ENCODE data around the gene HS3ST4.
A peak's percentile ranks its signal among the peaks of the same experiment; 100 is the strongest.

Gene HS3ST4

DNA sequence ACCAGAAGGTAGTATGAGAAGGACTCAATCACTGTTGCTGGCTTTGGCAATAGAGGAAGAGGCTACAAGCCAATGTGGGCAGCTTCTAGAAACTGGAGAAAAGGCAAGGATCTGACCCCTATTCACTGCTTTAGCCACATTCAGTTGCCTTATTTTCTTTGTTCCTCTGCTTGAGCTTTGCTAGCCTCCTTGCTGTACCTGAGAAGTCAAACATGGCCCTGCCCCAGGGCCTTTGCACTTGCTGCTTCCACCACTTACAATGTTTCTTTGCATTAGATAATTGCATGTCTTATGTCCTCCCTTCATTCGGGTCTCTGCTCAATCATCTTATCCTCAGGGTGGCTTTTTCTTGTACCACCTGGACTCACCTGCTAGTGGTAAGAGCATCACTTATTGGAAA is 15.8 kb downstream of the HS3ST4 start:
- no peak overlapping the region for H3K27ac ChIP-seq
- no peaks in the 10 kb centered on the region for H3K79me2 ChIP-seq (ENCODE audit: insufficient read depth, low read depth)
- TF ChIP-seq, protein P1, sequence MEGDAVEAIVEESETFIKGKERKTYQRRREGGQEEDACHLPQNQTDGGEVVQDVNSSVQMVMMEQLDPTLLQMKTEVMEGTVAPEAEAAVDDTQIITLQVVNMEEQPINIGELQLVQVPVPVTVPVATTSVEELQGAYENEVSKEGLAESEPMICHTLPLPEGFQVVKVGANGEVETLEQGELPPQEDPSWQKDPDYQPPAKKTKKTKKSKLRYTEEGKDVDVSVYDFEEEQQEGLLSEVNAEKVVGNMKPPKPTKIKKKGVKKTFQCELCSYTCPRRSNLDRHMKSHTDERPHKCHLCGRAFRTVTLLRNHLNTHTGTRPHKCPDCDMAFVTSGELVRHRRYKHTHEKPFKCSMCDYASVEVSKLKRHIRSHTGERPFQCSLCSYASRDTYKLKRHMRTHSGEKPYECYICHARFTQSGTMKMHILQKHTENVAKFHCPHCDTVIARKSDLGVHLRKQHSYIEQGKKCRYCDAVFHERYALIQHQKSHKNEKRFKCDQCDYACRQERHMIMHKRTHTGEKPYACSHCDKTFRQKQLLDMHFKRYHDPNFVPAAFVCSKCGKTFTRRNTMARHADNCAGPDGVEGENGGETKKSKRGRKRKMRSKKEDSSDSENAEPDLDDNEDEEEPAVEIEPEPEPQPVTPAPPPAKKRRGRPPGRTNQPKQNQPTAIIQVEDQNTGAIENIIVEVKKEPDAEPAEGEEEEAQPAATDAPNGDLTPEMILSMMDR (conservative IDR thresholded peaks at IDR 0.05; ENCODE audit: low read depth, low read length) = no peak
- H2AFZ ChIP-seq (ENCODE audit: low read depth) = no peak overlapping the region
- no peaks in the 10 kb centered on the region for H3K36me3 ChIP-seq (ENCODE audit: insufficient read depth)
- H3K27me3 ChIP-seq (ENCODE audit: insufficient read depth, low read depth) = no peaks in the 10 kb centered on the region
- no peaks in the 10 kb centered on the region for H4K20me1 ChIP-seq (ENCODE audit: insufficient read depth)
- no peaks in the 10 kb centered on the region for H3K4me1 ChIP-seq (ENCODE audit: low read depth, poor library complexity, severe bottlenecking)
- H3K4me2 ChIP-seq = no peak overlapping the region
- H3K9ac ChIP-seq = no peak overlapping the region
- no peak overlapping the region for H3K4me3 ChIP-seq (IDR thresholded peaks at IDR 0.05; ENCODE audit: insufficient read depth, low read depth, low read length)

DNA sequence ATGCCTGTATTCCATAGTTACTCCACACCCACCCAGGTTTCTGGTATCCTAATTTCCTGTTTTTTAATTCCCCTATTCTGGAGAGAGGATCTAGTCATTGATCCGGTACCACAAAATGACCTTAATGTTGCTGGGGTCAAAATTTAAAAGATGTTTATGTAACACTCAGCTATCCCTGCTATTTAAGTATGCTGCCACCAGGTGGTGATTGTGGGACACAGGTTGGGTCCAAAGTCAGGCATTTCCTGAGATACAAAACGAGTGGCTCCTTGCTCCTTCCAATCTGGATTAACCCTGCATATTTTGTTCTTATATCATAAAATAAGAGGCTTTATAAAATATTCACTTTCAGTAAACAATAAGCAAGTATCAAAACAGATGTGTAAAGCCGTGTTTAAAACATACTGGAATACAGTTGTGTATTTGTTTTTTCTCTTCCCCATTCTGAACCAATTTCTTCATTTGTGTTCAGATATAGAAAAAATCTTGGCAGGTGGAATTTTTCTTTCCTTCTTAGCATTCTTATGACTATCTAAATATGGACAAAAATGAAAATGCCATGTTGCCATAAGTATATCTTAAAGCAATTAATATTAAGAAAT is 16.3 kb downstream of the HS3ST4 start:
- H2AFZ ChIP-seq (ENCODE audit: low read depth) = no peak overlapping the region
- H4K20me1 ChIP-seq (ENCODE audit: insufficient read depth) = no peaks in the 10 kb centered on the region
- no peaks in the 10 kb centered on the region for H3K4me1 ChIP-seq (ENCODE audit: low read depth, poor library complexity, severe bottlenecking)
- no peaks in the 10 kb centered on the region for H3K27me3 ChIP-seq (ENCODE audit: insufficient read depth, low read depth)
- H3K79me2 ChIP-seq (ENCODE audit: insufficient read depth, low read depth) = no peaks in the 10 kb centered on the region
- no peak overlapping the region for H3K27ac ChIP-seq
- H3K9ac ChIP-seq = no peak overlapping the region
- H3K36me3 ChIP-seq (ENCODE audit: insufficient read depth) = no peaks in the 10 kb centered on the region
- no peak overlapping the region for H3K4me3 ChIP-seq (IDR thresholded peaks at IDR 0.05; ENCODE audit: insufficient read depth, low read depth, low read length)
- H3K4me2 ChIP-seq = no peak overlapping the region
- TF ChIP-seq, protein P1 (conservative IDR thresholded peaks at IDR 0.05; ENCODE audit: low read depth, low read length) = peak; percentile 72

DNA sequence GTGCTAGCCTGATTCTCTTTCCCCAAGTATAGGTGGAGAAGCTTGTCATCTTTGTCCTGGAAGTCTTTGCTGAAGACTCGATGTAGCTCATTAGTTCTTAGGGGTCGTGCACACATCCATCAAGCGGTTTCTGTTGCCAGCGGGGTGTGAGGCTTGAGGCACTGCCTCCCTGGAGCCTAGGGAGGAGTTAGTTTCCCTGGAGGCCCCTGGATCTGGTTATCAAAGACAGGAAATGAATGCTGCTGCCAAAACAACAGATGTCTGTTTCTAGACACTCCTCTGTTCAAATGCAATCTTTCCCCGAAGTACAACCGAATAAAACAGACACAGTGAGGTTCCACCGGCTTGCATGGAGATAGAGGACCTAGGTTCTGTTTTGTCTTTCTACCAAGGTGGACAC is 17.5 kb downstream of the HS3ST4 start:
- Histone ChIP-seq H3K79me2 (ENCODE audit: insufficient read depth, low read depth) (no peaks in the 10 kb centered on the region), H4K20me1 (ENCODE audit: insufficient read depth) (no peaks in the 10 kb centered on the region), H3K4me3 (IDR thresholded peaks at IDR 0.05; ENCODE audit: insufficient read depth, low read depth, low read length) (no peak overlapping the region), H3K27ac (no peak overlapping the region), H3K4me1 (ENCODE audit: low read depth, poor library complexity, severe bottlenecking) (no peaks in the 10 kb centered on the region), H2AFZ (ENCODE audit: low read depth) (no peak overlapping the region), H3K27me3 (ENCODE audit: insufficient read depth, low read depth) (no peaks in the 10 kb centered on the region), H3K36me3 (ENCODE audit: insufficient read depth) (no peaks in the 10 kb centered on the region), H3K4me2 (no peak overlapping the region), H3K9ac (no peak overlapping the region)
- TF ChIP-seq, protein P1 (conservative IDR thresholded peaks at IDR 0.05; ENCODE audit: low read depth, low read length) = no peak

DNA sequence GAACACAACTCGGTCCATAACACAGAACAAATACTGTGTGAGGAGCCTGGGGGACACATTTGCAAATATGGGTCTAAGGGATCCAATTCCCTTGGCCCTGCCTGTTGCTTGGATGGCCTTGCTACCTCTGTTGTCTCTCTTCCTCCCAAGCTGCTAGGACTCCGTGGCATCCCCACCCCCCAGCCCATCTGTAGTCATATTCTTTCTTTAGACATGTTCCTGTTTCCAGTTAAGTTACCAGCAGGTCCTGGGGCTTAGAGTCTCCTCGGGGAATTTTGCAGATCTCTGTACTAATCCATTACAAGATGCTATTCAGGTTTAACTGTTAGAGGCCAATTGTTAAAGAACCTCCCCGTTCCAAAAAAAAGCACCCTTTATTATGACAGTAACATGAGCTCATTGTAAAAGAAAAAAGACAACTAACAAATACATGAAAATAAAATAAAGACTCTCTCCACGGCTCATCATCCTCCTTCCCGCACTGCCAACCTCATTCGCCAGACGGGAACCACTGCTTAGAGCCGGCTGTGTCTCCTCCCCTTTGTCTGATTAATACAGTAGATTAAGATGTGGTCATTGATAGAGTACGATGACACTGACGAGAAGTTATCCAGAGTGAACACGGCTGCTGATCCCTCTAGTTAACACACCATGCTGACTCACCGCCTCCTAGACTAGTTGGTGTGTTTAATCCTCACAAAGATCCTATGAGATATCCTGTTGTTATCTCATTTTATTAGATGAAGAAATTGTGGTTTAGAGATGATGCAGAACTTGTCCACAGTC is 22.2 kb downstream of the HS3ST4 start:
- Histone ChIP-seq H3K79me2 (ENCODE audit: insufficient read depth, low read depth) (no peaks in the 10 kb centered on the region), H3K36me3 (ENCODE audit: insufficient read depth) (no peaks in the 10 kb centered on the region), H3K4me3 (IDR thresholded peaks at IDR 0.05; ENCODE audit: insufficient read depth, low read depth, low read length) (no peak overlapping the region), H3K4me2 (no peak overlapping the region), H3K4me1 (ENCODE audit: low read depth, poor library complexity, severe bottlenecking) (no peaks in the 10 kb centered on the region), H3K9ac (no peak overlapping the region), H2AFZ (ENCODE audit: low read depth) (no peak overlapping the region), H3K27me3 (ENCODE audit: insufficient read depth, low read depth) (no peaks in the 10 kb centered on the region), H4K20me1 (ENCODE audit: insufficient read depth) (no peaks in the 10 kb centered on the region), H3K27ac (no peak overlapping the region)
- TF ChIP-seq, protein P1 (conservative IDR thresholded peaks at IDR 0.05; ENCODE audit: low read depth, low read length) = no peak
